GM23248 (cell line): Measurements from ENCODE around the gene PRKD1.

Source experiments
- EZH2 ChIP-seq: fragments of 200-600 bp; sonication (generic); IDR thresholded peaks from 2 replicates; pipeline ENCODE4 v1.6.1; 2018; ENCODE audit warnings: antibody characterized with exemption, mild to moderate bottlenecking; ENCODE audit not compliant: insufficient read depth, poor library complexity, severe bottlenecking
- EZH2phosphoT487 ChIP-seq: fragments of 200-600 bp; sonication (generic); IDR thresholded peaks from 2 replicates; pipeline ENCODE4 v1.6.1; 2018; ENCODE audit warnings: antibody characterized with exemption, moderate library complexity, mild to moderate bottlenecking, low read depth; ENCODE audit not compliant: insufficient read depth

GRCh38 chr14:29820785-29821184, 106.9 kb downstream of the PRKD1 start:
- TF ChIP-seq EZH2phosphoT487, result no peak
- TF ChIP-seq EZH2, result no peak
